Nephron progenitor cell (in vitro differentiated cells): ENCODE measurements around the gene RUNX1.
A peak's percentile ranks its signal among the peaks of the same experiment; 100 is the strongest.

Experiments
- DNase-seq: peaks from one replicate; pipeline ENCODE4 v3.0.0; 2021
- H3K27ac Mint-ChIP-seq: 2 replicates; pipeline ENCODE4 v1.8.0; 2021; ENCODE audit warnings: mild to moderate bottlenecking, moderate library complexity, mixed read lengths
- H3K27me3 Mint-ChIP-seq: 2 replicates; pipeline ENCODE4 v1.8.0; 2021; ENCODE audit warnings: mild to moderate bottlenecking, low read depth, mixed read lengths; ENCODE audit not compliant: poor library complexity
- H3K36me3 Mint-ChIP-seq: 2 replicates; pipeline ENCODE4 v1.8.0; 2021; ENCODE audit warnings: low read depth, mixed read lengths
- H3K4me1 Mint-ChIP-seq: 2 replicates; pipeline ENCODE4 v1.8.0; 2021; ENCODE audit warnings: mixed read lengths
- H3K4me3 Mint-ChIP-seq: 2 replicates; pipeline ENCODE4 v1.8.0; 2021; ENCODE audit warnings: mild to moderate bottlenecking, moderate library complexity, mixed read lengths
- H3K9me3 Mint-ChIP-seq: 2 replicates; pipeline ENCODE4 v1.8.0; 2021; ENCODE audit warnings: mild to moderate bottlenecking, moderate library complexity, mixed read lengths
- TF ChIP-seq, protein P1 (sequence below): fragments of 200-600 bp; sonication (generic); IDR thresholded peaks from 2 replicates; pipeline ENCODE4 v1.5.0; 2021; ENCODE audit warnings: antibody characterized with exemption

The RUNX1 gene

GRCh38 chr21:34795548-34796180 is 253.4 kb downstream of the RUNX1 start:
- peak overlapping the region; percentile 76 for H3K27ac Mint-ChIP-seq
- no peak for DNase-seq
- no peaks in the 10 kb centered on the region for H3K9me3 Mint-ChIP-seq
- H3K4me3 Mint-ChIP-seq, result peak overlapping the region; percentile 16
- no peaks in the 10 kb centered on the region for H3K27me3 Mint-ChIP-seq
- H3K36me3 Mint-ChIP-seq, result no peaks in the 10 kb centered on the region
- TF ChIP-seq, protein P1, sequence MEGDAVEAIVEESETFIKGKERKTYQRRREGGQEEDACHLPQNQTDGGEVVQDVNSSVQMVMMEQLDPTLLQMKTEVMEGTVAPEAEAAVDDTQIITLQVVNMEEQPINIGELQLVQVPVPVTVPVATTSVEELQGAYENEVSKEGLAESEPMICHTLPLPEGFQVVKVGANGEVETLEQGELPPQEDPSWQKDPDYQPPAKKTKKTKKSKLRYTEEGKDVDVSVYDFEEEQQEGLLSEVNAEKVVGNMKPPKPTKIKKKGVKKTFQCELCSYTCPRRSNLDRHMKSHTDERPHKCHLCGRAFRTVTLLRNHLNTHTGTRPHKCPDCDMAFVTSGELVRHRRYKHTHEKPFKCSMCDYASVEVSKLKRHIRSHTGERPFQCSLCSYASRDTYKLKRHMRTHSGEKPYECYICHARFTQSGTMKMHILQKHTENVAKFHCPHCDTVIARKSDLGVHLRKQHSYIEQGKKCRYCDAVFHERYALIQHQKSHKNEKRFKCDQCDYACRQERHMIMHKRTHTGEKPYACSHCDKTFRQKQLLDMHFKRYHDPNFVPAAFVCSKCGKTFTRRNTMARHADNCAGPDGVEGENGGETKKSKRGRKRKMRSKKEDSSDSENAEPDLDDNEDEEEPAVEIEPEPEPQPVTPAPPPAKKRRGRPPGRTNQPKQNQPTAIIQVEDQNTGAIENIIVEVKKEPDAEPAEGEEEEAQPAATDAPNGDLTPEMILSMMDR, result no peak
- peaks cover 45% of the 10 kb centered on the region for H3K4me1 Mint-ChIP-seq

GRCh38 chr21:34795175-34795547 is 253.9 kb downstream of the RUNX1 start:
- TF ChIP-seq, protein P1, result no peak
- Mint-ChIP-seq H3K27me3 (no peaks in the 10 kb centered on the region), H3K4me3 (peak overlapping the region; percentile 16), H3K36me3 (no peaks in the 10 kb centered on the region), H3K4me1 (peaks cover 50% of the 10 kb centered on the region), H3K9me3 (no peaks in the 10 kb centered on the region), H3K27ac (peak overlapping the region; percentile 76)
- no peak for DNase-seq

GRCh38 chr21:34794686-34795085 is 254.4 kb downstream of the RUNX1 start:
- peaks cover 51% of the 10 kb centered on the region for H3K4me1 Mint-ChIP-seq
- H3K27me3 Mint-ChIP-seq, result no peaks in the 10 kb centered on the region

GRCh38 chr21:34793471-34793870 is 255.6 kb downstream of the RUNX1 start:
- Mint-ChIP-seq H3K36me3 (no peaks in the 10 kb centered on the region), H3K27me3 (no peaks in the 10 kb centered on the region), H3K4me1 (peaks cover 51% of the 10 kb centered on the region), H3K9me3 (no peaks in the 10 kb centered on the region), H3K27ac (no peak overlapping the region), H3K4me3 (no peak overlapping the region)
- TF ChIP-seq, protein P1, result no peak
- DNase-seq, result no peak

More at GRCh38 chr21:34794686-34795085, 254.4 kb downstream of the RUNX1 start:
- no peak for DNase-seq
- TF ChIP-seq, protein P1, result no peak
- H3K36me3 Mint-ChIP-seq, result no peaks in the 10 kb centered on the region
- H3K9me3 Mint-ChIP-seq, result no peaks in the 10 kb centered on the region
- peak overlapping the region; percentile 76 for H3K27ac Mint-ChIP-seq
- no peak overlapping the region for H3K4me3 Mint-ChIP-seq

- TF ChIP-seq, protein P1, result no peak
These were observed 256.5 kb downstream of the RUNX1 start for GRCh38 chr21:34792504-34793089.

More at GRCh38 chr21:34792504-34793089, 256.5 kb downstream of the RUNX1 start:
- Mint-ChIP-seq H3K4me1 (peaks cover 44% of the 10 kb centered on the region), H3K27ac (no peak overlapping the region), H3K9me3 (no peaks in the 10 kb centered on the region), H3K36me3 (no peaks in the 10 kb centered on the region), H3K27me3 (no peaks in the 10 kb centered on the region), H3K4me3 (no peak overlapping the region)
- DNase-seq, result no peak
